Activated CD4-positive, CD25-positive, alpha-beta regulatory T cell (primary cell): Measurements from ENCODE around the gene CASS4.
"Not testable (repeated sequence)": the region's sequence is repeated elsewhere in the genome, so short reads cannot be mapped to it uniquely, and the experiment has no call there.

Source experiments
- DNase-seq, 4 experiments: peaks; one replicate each; lab custom pipeline; 2025; lab: John Stamatoyannopoulos, UW

Gene CASS4, protein sequence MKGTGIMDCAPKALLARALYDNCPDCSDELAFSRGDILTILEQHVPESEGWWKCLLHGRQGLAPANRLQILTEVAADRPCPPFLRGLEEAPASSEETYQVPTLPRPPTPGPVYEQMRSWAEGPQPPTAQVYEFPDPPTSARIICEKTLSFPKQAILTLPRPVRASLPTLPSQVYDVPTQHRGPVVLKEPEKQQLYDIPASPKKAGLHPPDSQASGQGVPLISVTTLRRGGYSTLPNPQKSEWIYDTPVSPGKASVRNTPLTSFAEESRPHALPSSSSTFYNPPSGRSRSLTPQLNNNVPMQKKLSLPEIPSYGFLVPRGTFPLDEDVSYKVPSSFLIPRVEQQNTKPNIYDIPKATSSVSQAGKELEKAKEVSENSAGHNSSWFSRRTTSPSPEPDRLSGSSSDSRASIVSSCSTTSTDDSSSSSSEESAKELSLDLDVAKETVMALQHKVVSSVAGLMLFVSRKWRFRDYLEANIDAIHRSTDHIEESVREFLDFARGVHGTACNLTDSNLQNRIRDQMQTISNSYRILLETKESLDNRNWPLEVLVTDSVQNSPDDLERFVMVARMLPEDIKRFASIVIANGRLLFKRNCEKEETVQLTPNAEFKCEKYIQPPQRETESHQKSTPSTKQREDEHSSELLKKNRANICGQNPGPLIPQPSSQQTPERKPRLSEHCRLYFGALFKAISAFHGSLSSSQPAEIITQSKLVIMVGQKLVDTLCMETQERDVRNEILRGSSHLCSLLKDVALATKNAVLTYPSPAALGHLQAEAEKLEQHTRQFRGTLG

DNA sequence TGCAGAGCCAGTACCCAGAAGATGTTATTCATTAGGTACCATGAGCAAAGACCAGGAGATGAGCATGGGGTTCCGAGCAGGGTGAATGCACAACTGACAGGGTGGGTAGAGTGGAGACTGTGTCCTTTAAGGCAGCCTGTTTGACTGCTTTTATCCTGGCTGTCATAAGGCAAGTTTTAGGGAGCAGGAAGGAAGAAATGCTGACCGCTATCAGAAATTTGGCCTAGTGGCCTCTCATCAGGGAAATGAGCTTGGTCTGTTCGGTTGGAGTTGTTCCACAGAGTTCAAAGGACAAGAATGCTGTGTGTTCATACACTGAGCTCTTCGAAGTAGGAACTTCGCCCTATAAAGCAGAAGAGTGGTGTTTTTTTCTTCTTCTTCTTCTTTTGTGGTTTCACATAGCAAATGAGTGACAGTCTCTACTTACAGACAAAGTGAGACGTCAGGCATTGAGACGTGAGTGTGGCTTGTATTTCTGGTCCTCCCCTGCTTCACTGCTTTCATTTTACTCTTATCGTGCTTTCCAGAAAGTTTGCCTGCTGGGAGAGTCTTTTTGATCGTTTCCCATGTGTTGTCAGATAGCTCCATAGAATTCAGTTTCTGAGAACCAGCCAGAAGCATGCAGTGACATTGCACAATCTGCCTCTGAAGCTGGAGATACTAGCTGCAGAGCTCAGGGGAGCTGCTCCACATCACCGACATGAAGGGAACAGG lies at the start of gene CASS4:
Gene CASS4 (plus strand): TSS at position 502 of the 714 bp plus-strand sequence. CDS start 199 bp downstream, at position 701.
- no peak for DNase-seq

DNA sequence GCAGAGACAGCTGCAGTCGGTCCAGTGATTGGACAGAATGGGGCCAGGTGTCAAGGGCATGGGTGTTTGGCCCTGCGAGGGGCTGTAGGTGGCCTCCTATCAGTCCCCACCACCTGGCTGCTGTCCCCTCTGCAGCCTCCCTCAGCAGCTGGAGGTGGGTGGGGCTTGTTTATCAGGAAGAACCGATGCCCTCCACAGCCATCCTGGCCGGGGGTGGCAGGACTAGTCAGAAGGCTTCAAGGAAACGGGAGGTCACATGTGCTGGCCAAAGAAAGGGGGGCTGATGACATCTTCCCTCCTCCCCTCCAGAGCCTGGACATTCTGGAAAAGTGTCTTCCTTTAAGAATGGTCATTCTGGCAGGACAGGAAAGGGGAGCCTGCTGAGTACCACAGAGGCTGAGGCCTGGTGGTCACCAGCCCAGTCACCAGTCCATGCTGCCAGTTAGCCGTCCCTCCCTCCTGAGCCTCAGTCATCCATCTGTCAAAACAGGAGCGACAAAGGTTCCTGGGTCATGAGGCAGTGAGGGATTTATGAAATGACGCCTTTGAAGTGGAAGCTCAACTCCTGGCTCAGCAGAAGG lies 49.1 kb upstream of the CASS4 start:
- no peak for DNase-seq

DNA sequence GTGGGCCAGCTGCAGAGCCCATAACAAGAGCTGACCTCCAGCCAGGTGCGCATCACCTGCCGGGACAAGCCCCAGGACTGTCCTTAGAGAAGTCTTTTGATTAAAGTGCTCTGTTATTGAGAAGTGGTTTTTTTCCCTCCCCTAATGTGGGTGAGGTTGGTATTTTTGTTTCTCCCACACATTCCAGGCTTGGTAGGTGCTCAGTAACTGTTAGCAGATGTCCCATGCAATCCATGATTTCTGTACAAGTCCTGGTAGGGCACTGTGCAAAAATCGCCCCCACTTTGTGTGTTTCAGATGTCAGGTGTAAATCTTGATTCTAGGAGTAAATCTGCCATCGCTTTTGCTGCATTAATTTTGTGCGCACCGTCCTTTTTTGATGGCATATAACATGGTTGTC lies 48.6 kb upstream of the CASS4 start:
- DNase-seq: no peak

DNA sequence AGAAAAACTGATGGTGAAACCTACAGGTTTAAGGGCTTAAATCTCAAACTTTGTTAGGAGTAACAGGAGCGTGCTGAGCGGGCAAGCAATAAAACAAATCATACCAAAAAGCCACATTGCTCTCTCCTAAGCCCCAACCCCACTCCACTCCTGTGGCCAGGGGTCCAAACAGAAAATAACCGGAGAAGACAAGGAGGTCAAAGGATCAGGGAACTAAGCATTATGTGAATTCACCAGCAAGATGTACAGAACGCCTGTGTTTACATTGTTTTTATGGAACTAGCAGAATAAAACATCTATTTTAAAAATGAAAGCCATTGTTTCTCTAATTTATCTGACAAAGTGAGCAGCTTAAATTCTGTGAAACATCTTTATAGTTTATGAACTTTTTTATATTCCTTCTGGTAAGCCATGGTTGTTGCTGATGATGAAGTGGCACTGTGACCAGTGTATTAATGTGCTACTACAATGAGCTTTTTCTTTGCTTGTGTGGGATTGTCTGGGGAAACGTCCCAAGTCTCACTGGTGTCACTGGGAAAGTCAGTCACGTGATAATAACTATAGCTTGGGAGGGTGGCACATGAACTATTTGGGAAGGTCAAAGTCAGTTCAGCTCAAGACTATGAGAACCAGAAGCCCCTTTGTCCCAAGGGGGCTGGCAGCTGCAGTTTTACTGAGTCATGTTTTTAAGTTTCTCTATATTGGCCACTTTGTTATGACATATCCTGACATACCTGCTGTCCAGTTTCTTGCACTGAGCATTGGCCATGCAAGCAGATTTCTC lies 43.5 kb upstream of the CASS4 start:
- no peak for DNase-seq

DNA sequence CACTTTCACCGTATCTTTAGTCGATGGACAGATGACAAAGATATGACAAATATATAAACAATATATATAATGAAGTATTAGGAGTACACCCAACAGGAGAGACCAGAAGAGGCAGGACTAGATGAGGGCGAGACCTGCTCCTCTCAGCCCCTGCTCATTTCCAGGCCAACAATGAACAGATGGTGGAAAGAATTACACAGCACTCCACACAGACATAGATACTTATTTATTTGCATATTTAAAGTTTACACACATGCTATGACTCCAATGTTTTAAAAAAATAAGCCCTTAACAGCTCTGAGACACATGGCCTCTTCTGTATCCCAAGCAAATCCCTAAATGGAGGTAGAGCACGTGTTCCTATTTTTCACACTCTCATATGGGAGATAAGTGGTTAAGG lies 42.9 kb upstream of the CASS4 start:
- no peak for DNase-seq

DNA sequence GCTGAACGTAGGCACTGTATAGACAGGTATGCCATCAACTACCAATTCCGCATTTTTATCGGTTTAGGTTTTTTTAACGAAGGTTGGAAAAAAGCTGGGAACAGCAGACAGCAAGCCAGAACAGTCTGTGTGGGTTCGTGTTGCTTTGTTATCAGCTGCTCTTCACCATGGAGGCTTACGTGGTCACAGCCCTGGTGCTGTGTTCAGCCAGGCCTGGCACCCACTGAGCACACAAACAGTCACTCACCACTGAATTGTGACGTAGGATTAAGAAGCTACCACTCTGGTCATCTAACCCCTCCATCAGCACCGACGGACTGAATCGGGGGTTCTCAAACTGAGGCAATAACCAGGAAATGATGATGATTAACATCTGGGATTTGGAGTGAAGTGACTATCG lies 40.1 kb upstream of the CASS4 start:
- DNase-seq: no peak

DNA sequence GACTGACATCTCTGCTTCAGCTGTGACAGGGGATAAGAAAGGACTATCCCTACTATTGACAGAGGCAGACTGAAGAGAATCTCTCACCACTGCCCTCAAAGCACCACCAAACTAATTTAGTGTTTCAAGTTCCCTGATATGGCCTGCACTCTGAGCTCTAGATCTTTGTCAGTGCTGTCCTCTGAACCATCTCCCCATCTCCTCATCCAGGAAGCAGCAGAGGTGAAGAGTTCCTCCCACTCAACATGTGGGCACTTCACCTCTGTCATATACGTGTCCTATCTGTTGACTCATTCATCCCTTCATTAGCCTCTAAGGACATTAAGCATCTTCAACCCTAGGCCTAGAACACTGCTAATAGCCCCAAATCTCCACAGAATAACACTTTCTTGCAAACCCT lies 39.2 kb upstream of the CASS4 start:
- no peak for DNase-seq

DNA sequence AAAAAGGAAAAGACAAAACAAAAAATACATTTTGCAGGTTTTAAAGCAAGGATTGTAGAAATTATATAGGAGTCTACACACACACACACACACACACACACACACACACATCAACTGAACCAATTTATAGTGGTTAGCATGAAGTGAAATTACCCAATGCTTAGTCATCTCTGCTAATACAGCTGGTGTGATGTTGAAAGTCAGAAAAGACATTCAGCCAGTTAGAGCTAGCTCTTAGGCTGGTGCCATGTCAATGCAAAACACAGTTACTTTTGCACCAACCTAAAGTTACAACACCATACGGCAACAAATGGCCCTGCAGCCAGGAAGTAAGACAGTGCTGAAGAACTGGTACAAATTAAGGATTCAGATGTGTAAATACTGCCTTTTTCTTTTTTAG lies 38.1 kb upstream of the CASS4 start:
- no peak for DNase-seq

DNA sequence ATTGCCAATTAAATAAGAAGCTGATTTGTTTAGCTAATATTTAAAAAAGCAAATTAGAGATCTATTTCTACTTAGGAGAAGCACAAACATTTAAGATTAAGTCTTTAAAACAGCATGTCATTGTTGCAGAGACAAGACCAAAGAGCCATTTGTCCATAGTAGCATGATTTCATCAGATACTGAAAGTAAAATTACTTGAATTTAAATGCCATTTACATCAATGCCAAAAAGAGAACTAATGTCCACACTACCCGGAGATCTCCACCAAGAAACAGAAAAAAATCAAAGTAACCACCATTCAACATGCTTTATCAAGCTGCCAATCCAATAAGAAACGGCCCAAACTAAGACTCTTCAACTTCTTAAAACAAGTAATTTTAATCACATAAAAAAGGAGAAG lies 35.7 kb upstream of the CASS4 start:
- no peak for DNase-seq

DNA sequence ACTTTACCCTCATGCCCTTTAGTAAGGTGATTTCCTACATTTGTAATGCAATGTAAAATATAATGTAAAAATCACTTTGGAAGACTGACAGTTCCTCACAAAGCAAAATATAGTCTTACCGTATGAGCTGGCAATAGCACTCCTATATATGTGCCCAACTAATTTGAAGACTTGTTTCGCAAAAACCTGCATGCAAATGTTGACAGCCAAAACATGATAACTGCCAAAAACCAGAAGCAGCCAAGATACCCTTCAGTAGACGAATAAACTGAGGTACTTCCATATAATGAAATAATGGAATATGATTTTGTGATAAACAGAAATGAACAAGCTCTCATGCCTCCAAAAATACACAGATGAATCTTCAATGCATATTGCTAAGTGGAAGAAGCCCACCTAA lies 33.7 kb upstream of the CASS4 start:
- DNase-seq: no peak

DNA sequence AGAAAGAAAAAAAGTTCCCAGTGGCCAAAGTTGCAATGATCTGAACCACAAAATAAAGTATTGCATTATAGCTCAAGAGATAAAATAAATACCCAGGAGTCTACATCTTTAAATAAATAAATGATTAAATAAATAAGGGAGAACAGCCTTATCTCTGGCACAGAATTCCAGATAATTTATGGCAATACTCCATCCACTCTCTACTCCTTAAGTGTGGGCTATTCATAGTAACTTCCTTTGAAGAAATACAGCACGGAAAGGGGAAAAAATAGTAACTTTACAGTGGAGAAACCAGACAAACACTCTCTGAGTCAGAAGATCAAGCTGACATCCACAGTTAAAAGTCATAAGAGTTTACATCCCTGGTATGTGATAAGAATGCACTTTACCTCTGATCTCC lies 31.7 kb upstream of the CASS4 start:
- DNase-seq: no peak

DNA sequence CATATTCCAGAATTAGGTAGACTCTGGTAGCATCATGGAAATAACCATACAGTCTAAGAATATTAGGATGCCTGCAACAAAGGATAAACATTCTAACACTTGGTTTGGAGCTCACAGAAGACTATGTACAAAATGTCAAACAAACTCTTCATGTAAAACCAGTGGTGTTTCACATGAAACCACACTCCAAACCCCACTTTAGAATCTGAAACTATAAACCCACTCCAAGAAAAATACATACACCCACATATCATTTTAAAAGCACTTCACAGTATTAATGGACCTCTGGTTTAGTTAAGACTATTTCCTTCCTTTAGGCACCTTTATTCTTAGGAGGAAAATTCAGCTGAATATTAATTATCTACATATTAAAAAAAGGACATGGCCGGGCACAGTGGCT lies 30.6 kb upstream of the CASS4 start:
- no peak for DNase-seq

DNA sequence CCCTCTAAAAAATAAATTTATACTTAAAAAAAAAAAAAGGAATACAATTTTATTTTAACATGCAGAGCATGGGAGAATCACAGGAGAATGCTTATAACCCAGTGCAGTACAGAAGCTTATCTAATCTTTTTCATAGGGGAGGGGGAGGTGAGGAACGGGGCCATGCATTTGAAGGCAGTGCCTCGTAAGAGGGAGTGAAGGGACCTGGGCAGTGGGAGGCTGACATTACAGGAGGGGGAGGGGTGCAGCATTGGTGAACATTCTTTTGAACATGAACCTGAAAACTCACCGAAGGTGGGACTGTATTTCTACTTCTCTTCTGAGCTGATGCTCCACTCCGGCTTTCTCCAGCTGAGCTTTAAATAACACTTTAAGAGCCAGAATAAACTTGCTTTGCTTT lies 29.4 kb upstream of the CASS4 start:
- DNase-seq: no peak

DNA sequence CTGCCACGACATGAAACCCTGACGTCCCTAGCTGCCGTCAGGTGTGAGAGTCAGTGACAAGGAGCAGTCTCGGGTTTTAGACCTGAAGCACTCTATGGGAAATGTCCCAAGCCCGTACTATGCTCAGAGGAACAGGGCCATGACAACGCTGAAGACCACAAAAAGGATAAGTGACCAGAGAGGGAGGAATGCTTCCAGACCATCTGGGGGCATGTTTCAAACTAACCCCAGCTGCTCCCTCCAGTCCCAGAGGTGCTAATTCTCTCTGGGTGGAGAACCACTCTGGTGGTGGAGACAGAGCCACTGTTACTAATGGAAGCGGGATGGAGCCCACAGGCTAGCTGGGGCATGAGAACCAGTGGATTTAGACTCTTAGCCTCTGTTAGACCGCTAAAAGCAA lies 28.7 kb upstream of the CASS4 start:
- no peak for DNase-seq

DNA sequence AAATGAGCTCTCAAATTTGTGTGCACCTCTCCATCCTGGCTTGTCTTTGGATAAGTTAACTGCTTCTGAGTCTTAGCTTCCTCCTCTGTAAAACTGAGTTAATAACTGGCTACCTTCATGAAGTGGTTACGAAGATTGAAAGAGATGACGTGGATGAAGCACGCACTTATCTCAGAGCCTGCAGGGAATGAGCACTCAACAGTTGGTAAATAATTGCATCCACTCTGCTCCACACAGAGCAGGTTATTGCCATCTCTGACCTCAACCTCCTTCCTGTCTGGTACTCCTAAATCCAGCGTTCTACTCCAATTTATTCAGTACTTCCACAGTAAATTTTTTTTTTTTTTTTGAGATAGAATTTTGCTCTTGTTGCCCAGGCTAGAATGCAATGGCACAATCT lies 26.9 kb upstream of the CASS4 start:
- DNase-seq: no peak

DNA sequence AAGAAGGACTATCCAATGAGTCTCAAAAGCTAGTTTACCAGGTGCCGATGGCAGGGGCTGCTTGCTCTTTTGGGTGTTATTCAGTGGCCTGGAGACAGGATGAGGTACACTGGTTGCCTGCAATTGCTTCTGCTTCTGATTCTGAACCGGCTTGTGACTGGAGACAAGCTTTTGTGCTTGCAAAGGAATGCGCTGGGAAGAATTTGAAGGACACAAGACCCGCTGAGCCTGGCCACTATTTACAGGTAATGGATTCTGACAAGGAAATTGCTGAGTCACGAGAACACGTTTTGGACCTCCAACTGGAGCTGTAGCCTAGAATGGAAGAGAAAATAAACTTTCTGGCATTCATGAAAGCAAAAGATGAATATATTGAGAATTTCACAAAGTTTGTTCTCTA lies 25.8 kb upstream of the CASS4 start:
- DNase-seq: no peak

DNA sequence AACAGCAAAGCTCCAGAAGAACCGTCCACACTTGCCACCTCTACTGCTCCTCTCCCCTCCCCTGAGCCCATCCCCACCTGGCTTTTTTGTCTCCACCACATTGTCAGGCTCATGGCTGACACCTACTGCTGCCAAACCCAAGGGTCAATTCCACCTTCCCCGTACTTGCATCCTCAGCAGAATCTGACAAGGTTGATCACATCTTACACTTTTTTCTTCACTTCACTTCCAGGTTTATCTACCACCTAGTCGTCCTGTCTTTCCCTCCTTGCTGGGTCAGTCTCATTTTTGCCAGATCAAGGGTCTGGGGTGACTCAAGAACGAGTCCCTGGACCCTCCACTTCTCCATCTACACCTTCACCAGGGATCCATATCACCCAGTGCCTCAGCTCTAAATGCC lies 23.2 kb upstream of the CASS4 start:
- no peak for DNase-seq

DNA sequence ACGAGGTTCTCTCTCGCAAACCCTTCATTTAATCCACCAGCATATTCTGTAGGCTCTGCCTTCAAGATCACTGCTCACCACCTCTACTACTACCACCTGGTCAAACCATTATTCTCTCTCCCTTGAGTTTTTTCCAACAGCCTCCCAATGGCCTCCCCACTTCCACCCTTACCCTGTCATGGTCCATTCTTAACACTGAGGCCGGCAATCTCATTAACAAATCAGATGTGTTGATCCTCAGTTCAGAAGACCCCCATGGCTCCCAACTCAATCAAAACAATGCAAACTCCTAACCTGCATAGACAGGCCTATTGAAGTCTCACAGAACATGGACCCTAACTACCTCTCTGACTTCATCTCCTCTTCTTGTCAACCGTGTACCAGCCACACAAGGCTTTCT lies 22.3 kb upstream of the CASS4 start:
- DNase-seq: no peak

DNA sequence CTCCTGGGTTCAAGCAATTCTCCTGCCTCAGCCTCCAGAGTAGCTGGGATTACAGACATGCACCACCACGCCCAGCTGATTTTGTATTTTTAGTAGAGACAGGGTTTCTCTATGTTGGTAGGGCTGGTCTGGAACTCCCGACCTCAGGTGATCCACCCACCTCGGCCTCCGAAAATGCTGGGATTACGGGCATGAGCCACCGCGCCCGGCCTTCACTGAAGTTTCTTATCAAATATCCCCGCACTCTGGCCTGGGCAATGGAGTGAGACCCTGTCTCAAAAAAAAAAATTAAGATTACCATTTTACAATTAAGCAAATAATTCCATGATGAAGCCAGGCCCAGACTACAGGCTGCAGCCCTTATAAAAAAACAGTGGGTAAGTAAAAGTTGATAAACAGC lies 21.7 kb upstream of the CASS4 start:
- DNase-seq: not testable (repeated sequence)

DNA sequence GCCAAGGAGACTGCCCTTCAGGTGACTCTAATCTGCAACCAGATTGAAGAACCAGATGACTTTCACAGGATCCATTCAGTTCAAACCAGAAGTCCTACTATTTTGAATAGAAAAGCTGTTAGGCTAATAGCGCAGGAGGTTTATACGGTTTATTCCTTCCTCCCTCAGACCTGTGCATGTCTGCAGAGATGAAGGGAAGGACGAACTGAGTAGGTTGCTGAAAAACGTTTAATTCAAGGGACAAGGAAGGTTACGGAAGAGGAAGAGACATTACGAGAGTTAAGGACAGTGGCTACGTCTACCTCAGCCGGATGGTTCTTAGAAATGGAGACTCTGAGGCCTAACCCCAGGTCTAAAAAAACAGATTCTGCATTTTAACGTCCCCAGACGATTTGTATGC lies 21.0 kb upstream of the CASS4 start:
- DNase-seq: no peak

DNA sequence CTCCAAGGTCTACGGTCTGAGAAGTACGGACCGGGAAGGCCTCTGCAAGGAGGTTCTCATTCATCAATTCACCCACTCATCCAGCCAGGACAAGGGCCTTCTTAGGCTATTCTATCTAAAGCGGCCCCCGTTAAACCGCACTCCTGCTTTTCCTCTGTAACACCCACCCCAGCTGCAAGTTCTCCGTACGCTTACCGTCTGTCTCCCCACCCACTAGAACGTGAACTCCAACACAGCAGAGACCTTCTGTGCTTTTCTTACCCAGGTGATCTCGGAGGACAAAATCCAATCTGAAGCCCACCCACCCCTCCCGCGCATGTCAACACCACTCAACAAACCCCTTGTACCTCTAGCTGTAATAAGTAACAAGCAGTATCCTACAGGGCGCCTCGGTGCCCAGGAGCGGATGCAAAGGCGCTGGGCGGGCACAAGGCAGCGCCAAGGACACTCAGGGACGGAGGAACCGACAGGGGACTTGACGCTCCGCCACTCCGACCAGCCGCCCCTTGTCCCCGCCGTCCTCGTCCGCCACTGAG lies 20.4 kb upstream of the CASS4 start:
- no peak for DNase-seq
